H9 (cell line): ENCODE results near the gene GBGT1. TPM values are rescaled to one million over a fixed set of nuclear protein-coding genes. Genes with fewer than 3 reads are reported as not detected.

Source experiments
- DNase-seq: peaks from one replicate; pipeline ENCODE4 v3.0.0-alpha.2; 2017
- H2AFZ ChIP-seq: one replicate; pipeline ENCODE4 v1.6.1; 2013; ENCODE audit warnings: mild to moderate bottlenecking, low read length, control low read depth, moderate library complexity
- H2AK5ac ChIP-seq: 2 replicates; pipeline ENCODE4 v1.6.1; 2013; ENCODE audit warnings: low read length, control low read depth, mixed read lengths; ENCODE audit not compliant: insufficient read length
- H2BK120ac ChIP-seq: one replicate; pipeline ENCODE4 v1.6.1; 2013; ENCODE audit warnings: low read depth, mild to moderate bottlenecking, low read length, control low read depth, inconsistent platforms; ENCODE audit not compliant: poor library complexity, severe bottlenecking
- H2BK12ac ChIP-seq: 2 replicates; pipeline ENCODE4 v1.6.1; 2013; ENCODE audit warnings: low read length, control low read depth, mixed read lengths, low read depth; ENCODE audit not compliant: insufficient read length
- H2BK15ac ChIP-seq: 2 replicates; pipeline ENCODE4 v1.6.1; 2013; ENCODE audit warnings: low read depth, low read length, control low read depth
- H2BK20ac ChIP-seq: one replicate; pipeline ENCODE4 v1.6.1; 2013; ENCODE audit warnings: low read depth, mild to moderate bottlenecking, low read length, control low read depth, inconsistent platforms; ENCODE audit not compliant: poor library complexity, severe bottlenecking
- H2BK5ac ChIP-seq: 2 replicates; pipeline ENCODE4 v1.6.1; 2013; ENCODE audit warnings: low read length, control low read depth, mixed read lengths; ENCODE audit not compliant: insufficient read length
- H3K14ac ChIP-seq: 2 replicates; pipeline ENCODE4 v1.6.1; 2013; ENCODE audit warnings: low read length, control low read depth; ENCODE audit not compliant: insufficient read depth
- H3K18ac ChIP-seq: 2 replicates; pipeline ENCODE4 v1.6.1; 2013; ENCODE audit warnings: low read depth, mild to moderate bottlenecking, mixed read lengths, low read length, control low read depth; ENCODE audit not compliant: insufficient read length
- H3K23ac ChIP-seq: 2 replicates; pipeline ENCODE4 v1.6.1; 2013; ENCODE audit warnings: low read length, control low read depth, mixed read lengths, low read depth; ENCODE audit not compliant: insufficient read length
- H3K23me2 ChIP-seq: 2 replicates; pipeline ENCODE4 v1.6.1; 2013; ENCODE audit warnings: low read depth, mild to moderate bottlenecking, mixed read lengths, low read length, control low read depth; ENCODE audit not compliant: insufficient read length, poor library complexity, severe bottlenecking
- H3K27ac ChIP-seq: 2 replicates; pipeline ENCODE4 v1.5.1; 2013; ENCODE audit warnings: low read length, control low read depth, mixed read lengths, low read depth; ENCODE audit not compliant: insufficient read length
- H3K27me3 ChIP-seq: 2 replicates; pipeline ENCODE4 v1.6.1; 2013; ENCODE audit warnings: low read length, control low read depth, inconsistent platforms; ENCODE audit not compliant: insufficient read depth
- H3K4ac ChIP-seq: 2 replicates; pipeline ENCODE4 v1.6.1; 2013; ENCODE audit warnings: low read depth, mild to moderate bottlenecking, control low read depth, inconsistent platforms, low read length, moderate library complexity
- H3K4me1 ChIP-seq: 2 replicates; pipeline ENCODE4 v1.6.1; 2013; ENCODE audit warnings: low read length, control low read depth, inconsistent platforms; ENCODE audit not compliant: insufficient read depth
- H3K4me2 ChIP-seq: 2 replicates; pipeline ENCODE4 v1.6.1; 2013; ENCODE audit warnings: low read length, control low read depth, mixed read lengths; ENCODE audit not compliant: insufficient read length, insufficient read depth
- H3K56ac ChIP-seq: 2 replicates; pipeline ENCODE4 v1.6.1; 2013; ENCODE audit warnings: low read depth, mild to moderate bottlenecking, mixed read lengths, low read length, control low read depth; ENCODE audit not compliant: insufficient read length
- H3K79me1 ChIP-seq: 2 replicates; pipeline ENCODE4 v1.6.1; 2013; ENCODE audit warnings: low read depth, mild to moderate bottlenecking, moderate library complexity, low read length, control low read depth, inconsistent platforms; ENCODE audit not compliant: insufficient read depth, poor library complexity, severe bottlenecking
- H3K79me2 ChIP-seq: 2 replicates; pipeline ENCODE4 v1.6.1; 2013; ENCODE audit warnings: low read length, control low read depth, inconsistent platforms; ENCODE audit not compliant: insufficient read depth
- H3K9ac ChIP-seq: 2 replicates; pipeline ENCODE4 v1.6.1; 2013; ENCODE audit warnings: low read length, control low read depth, mixed read lengths; ENCODE audit not compliant: insufficient read length; ENCODE audit errors: extremely low read depth
- H3K9me3 ChIP-seq: one replicate; pipeline ENCODE4 v1.6.1; 2013; ENCODE audit warnings: low read depth, low read length, inconsistent platforms; ENCODE audit not compliant: control insufficient read depth
- H3T11ph ChIP-seq: one replicate; pipeline ENCODE4 v1.6.1; 2013; ENCODE audit warnings: mild to moderate bottlenecking, low read length, control low read depth, inconsistent platforms
- H4K20me1 ChIP-seq: one replicate; pipeline ENCODE4 v1.6.1; 2013; ENCODE audit not compliant: control insufficient read depth, insufficient read length, insufficient read depth
- H4K5ac ChIP-seq: 2 replicates; pipeline ENCODE4 v1.6.1; 2013; ENCODE audit warnings: low read depth, mild to moderate bottlenecking, mixed read lengths, low read length, control low read depth; ENCODE audit not compliant: insufficient read length
- H4K8ac ChIP-seq: replicated peaks from 2 replicates; pipeline ENCODE4 v1.6.1; 2013; ENCODE audit warnings: low read length, control low read depth, mixed read lengths, low read depth; ENCODE audit not compliant: insufficient read length
- H4K91ac ChIP-seq: 2 replicates; pipeline ENCODE4 v1.6.1; 2013; ENCODE audit warnings: low read depth, mild to moderate bottlenecking, moderate library complexity, mixed read lengths, low read length, control low read depth; ENCODE audit not compliant: insufficient read length
- H3K27ac Mint-ChIP-seq, 3 experiments: 2 replicates in 2 of 3; 3 replicates in 1 of 3; pipeline ENCODE4 v1.8.0; 2020 to 2021; ENCODE audit warnings: mixed read lengths in 3 of 3, mild to moderate bottlenecking in 1 of 3, moderate library complexity in 1 of 3
- H3K27me3 Mint-ChIP-seq: 2 replicates; pipeline ENCODE4 v1.8.0; 2021; ENCODE audit warnings: low read depth, mild to moderate bottlenecking, moderate library complexity, mixed read lengths
- H3K36me3 Mint-ChIP-seq, 3 experiments: 2 replicates in 2 of 3; 3 replicates in 1 of 3; pipeline ENCODE4 v1.8.0; 2020 to 2021; ENCODE audit warnings: low read depth in 3 of 3, mixed read lengths in 3 of 3; ENCODE audit not compliant: insufficient read depth in 1 of 3
- H3K4me1 Mint-ChIP-seq, 2 experiments: 2 replicates each; pipeline ENCODE4 v1.8.0; 2020; ENCODE audit warnings: mixed read lengths in 2 of 2
- H3K4me3 Mint-ChIP-seq, 2 experiments: 2 replicates in 1 of 2; 3 replicates in 1 of 2; pipeline ENCODE4 v1.8.0; 2020 to 2021; ENCODE audit warnings: mild to moderate bottlenecking in 2 of 2, mixed read lengths in 2 of 2, moderate library complexity in 1 of 2
- H3K9me3 Mint-ChIP-seq, 2 experiments: 2 replicates in 1 of 2; 3 replicates in 1 of 2; pipeline ENCODE4 v1.8.0; 2020; ENCODE audit warnings: mild to moderate bottlenecking in 2 of 2, mixed read lengths in 2 of 2, moderate library complexity in 1 of 2
- whole genome bisulfite sequencing: extraction: QIAGEN DNeasy Blood & Tissue Kit; methylation state at CpG from one replicate; pipeline ENCODE4 v1.1.7; 2013; ENCODE audit warnings: missing lambda C conversion rate, low lambda C conversion rate, mixed read lengths; ENCODE audit not compliant: insufficient read length; ENCODE audit errors: extremely low coverage; 5-methylcytosine and 5-hydroxymethylcytosine counted together
- total RNA-seq: library from RNA; stranded (reverse); gene quantifications from 2 replicates; pipeline ENCODE4 v1.2.1, GENCODE V29; 2021
- TF ChIP-seq, protein P1 (sequence below): fragments of 200-600 bp; sonication (generic); conservative IDR thresholded peaks from 3 replicates; pipeline ENCODE4 v1.8.0; 2021; ENCODE audit warnings: antibody characterized with exemption, mild to moderate bottlenecking

Gene GBGT1
- total RNA-seq, 1 experiment from 2014 or later, result 9.3 TPM

DNA sequence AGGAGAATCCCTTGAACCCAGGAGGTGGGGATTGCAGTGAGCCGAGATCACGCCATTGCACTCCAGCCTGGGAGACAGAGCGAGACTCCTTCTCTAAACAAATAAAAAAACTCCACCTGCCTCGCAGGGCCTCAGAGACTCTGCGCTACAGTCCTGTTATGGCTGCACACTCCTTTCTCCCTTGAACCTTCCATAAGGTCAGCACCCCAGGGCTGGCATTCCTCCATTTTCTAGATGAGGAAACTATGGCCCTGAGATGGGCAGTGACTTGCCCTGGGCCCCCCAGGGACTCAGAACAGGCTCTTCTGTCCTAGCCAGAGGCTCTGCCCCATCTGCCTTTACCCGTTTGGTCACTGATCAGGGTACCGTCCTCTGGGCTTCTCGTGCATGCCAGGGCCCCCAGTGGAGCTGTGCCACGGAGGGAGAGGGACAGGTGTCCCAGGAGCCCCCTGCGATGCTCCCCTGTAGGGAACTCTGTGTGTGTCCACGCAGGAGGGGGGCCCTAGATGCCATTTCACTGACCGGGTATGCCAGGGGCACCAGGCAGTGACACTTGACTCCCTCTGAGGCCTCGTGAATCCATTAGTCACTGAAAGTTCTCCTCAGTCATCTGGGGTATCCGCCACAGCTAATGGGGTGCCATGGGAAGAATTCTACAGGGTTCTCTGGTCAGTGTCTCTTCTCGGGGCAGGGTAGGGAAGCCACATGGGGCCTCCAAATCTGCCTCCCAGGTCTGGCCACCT, 58.8 kb downstream of the GBGT1 start:
- Mint-ChIP-seq H3K36me3 (peaks cover 25 to 57% (median 48%) of the 10 kb centered on the region in 3 experiments; a peak in 6 of 7 replicates), H3K9me3 (no peaks in the 10 kb centered on the region), H3K27me3 (no peaks in the 10 kb centered on the region), H3K27ac (no peak overlapping the region; a peak in 1 of 7 replicates), H3K4me1 (peaks cover 2 to 9% of the 10 kb centered on the region in 2 experiments; a peak in 2 of 4 replicates), H3K4me3 (no peak overlapping the region)
- no peak overlapping the region for H2BK12ac ChIP-seq
- no peak overlapping the region for H4K8ac ChIP-seq
- H3K23me2 ChIP-seq, result no peaks in the 10 kb centered on the region
- H3K4ac ChIP-seq, result no peak overlapping the region
- H3K23ac ChIP-seq, result no peak overlapping the region
- H3K79me2 ChIP-seq, result no peaks in the 10 kb centered on the region
- H2BK5ac ChIP-seq, result no peak overlapping the region
- H2BK20ac ChIP-seq, result no peak overlapping the region
- H3K4me2 ChIP-seq, result no peak overlapping the region
- H3K9me3 ChIP-seq, result no peaks in the 10 kb centered on the region
- no peak overlapping the region for H3K56ac ChIP-seq
- H2BK15ac ChIP-seq, result no peak overlapping the region
- H4K20me1 ChIP-seq, result no peaks in the 10 kb centered on the region
- H4K5ac ChIP-seq, result no peak overlapping the region
- H2AFZ ChIP-seq, result no peak overlapping the region
- no peak overlapping the region for H3K27ac ChIP-seq
- WGBS, result no CpG with 5 or more reads among the region's 15 CpGs
- TF ChIP-seq, protein P1, sequence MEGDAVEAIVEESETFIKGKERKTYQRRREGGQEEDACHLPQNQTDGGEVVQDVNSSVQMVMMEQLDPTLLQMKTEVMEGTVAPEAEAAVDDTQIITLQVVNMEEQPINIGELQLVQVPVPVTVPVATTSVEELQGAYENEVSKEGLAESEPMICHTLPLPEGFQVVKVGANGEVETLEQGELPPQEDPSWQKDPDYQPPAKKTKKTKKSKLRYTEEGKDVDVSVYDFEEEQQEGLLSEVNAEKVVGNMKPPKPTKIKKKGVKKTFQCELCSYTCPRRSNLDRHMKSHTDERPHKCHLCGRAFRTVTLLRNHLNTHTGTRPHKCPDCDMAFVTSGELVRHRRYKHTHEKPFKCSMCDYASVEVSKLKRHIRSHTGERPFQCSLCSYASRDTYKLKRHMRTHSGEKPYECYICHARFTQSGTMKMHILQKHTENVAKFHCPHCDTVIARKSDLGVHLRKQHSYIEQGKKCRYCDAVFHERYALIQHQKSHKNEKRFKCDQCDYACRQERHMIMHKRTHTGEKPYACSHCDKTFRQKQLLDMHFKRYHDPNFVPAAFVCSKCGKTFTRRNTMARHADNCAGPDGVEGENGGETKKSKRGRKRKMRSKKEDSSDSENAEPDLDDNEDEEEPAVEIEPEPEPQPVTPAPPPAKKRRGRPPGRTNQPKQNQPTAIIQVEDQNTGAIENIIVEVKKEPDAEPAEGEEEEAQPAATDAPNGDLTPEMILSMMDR, result no peak
- H4K91ac ChIP-seq, result no peak overlapping the region
- no peak overlapping the region for H3K9ac ChIP-seq
- H2AK5ac ChIP-seq, result no peak overlapping the region
- no peak overlapping the region for H3K14ac ChIP-seq
- DNase-seq, result no peak
- no peak overlapping the region for H3T11ph ChIP-seq
- H3K4me1 ChIP-seq, result no peaks in the 10 kb centered on the region
- H3K79me1 ChIP-seq, result no peaks in the 10 kb centered on the region
- H3K27me3 ChIP-seq, result no peaks in the 10 kb centered on the region
- no peak overlapping the region for H3K18ac ChIP-seq
- H2BK120ac ChIP-seq, result no peak overlapping the region
